ENCODE results near the gene TRPM6. TPM values are rescaled to one million over a fixed set of nuclear protein-coding genes. Genes with fewer than 3 reads are reported as not detected.

TRPM6 gene
- total RNA-seq, 1 donor from 2014 or later: 1.7 TPM

DNA sequence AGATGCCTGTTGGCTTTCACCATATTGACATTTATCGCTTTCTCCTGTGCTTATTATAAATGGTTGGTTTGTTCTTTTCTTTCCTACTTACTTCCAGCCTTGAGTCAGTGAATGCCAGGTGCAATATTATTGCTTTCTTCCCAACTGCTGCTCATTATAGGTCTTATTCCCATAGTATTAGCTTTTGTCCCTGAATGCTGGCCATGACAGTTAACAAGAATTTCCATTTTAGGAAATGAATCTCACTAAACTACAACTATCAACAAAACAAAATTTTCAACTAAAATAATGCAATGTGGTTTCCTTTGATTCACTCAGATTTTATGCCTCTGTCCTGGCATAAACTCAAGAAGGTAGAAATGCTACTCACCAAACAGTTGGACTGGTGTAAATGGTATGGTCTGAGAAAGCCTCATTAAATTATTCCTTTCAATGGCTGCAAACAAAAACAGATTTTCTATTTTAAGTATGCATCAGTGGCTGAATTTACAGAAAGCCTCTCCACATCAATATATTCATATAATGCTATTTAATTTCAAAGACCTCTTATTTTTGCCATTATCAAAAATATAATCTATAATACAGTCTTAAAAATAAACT, 145.4 kb downstream of the TRPM6 start:
- DNase-seq: no peak
- H3K36me3 Mint-ChIP-seq (ENCODE audit: unreplicated experiment): no peaks in the 10 kb centered on the region
- H3K4me1 Mint-ChIP-seq (ENCODE audit: low read depth, unreplicated experiment): peaks cover 2% of the 10 kb centered on the region
- no peaks in the 10 kb centered on the region for H3K9me3 Mint-ChIP-seq (ENCODE audit: unreplicated experiment)
- H3K27me3 Mint-ChIP-seq (ENCODE audit: unreplicated experiment): no peaks in the 10 kb centered on the region
- no peak overlapping the region for H3K4me3 Mint-ChIP-seq (ENCODE audit: unreplicated experiment)
- TF ChIP-seq, protein P1, sequence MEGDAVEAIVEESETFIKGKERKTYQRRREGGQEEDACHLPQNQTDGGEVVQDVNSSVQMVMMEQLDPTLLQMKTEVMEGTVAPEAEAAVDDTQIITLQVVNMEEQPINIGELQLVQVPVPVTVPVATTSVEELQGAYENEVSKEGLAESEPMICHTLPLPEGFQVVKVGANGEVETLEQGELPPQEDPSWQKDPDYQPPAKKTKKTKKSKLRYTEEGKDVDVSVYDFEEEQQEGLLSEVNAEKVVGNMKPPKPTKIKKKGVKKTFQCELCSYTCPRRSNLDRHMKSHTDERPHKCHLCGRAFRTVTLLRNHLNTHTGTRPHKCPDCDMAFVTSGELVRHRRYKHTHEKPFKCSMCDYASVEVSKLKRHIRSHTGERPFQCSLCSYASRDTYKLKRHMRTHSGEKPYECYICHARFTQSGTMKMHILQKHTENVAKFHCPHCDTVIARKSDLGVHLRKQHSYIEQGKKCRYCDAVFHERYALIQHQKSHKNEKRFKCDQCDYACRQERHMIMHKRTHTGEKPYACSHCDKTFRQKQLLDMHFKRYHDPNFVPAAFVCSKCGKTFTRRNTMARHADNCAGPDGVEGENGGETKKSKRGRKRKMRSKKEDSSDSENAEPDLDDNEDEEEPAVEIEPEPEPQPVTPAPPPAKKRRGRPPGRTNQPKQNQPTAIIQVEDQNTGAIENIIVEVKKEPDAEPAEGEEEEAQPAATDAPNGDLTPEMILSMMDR (IDR thresholded peaks at IDR 0.05; ENCODE audit: partially characterized antibody, unreplicated experiment): no peak
- no peak overlapping the region for H3K27ac Mint-ChIP-seq (ENCODE audit: unreplicated experiment)

DNA sequence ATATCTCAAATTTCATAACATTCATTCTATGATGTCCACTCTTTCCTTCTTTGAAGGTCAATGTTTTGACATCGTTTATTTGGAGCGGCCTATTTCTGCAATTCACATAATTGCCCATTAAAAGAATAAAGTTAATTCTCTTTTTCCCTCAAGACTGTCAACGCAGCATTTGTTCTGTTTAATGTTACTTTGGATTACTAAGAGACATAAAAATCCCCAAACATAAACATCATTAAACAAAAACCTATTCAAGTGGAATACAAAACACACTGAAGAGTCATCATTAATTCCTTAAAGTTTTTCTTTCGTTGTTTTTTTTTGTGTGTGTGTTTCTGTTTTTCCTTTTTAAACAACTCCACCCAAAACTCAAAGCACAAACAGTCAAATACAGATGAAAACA, 151.1 kb downstream of the TRPM6 start:
- Mint-ChIP-seq H3K4me1 (ENCODE audit: low read depth, unreplicated experiment) (no peaks in the 10 kb centered on the region), H3K27ac (ENCODE audit: unreplicated experiment) (no peak overlapping the region)

DNA sequence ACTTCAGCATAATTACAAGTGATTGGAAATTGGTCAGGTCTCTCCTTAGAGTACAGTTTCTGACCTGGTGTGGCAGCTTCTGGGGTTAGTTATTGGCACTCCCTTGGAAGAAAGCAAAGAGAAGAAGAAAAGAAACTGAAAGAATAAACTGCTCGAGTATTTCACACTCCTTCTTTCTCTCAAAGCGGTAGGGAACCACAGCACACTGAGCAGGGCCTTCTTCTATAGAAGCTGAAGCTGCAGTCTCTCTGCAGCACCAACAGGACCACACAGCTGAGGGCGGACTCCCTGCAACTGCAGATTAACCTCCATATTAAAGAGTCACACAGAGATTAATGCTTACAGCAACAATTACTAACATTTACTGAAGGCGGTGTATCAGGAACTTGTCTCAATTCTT, 152.0 kb downstream of the TRPM6 start:
- DNase-seq: no peak
- Mint-ChIP-seq H3K27ac (ENCODE audit: unreplicated experiment) (no peak overlapping the region), H3K9me3 (ENCODE audit: unreplicated experiment) (no peaks in the 10 kb centered on the region), H3K27me3 (ENCODE audit: unreplicated experiment) (no peaks in the 10 kb centered on the region), H3K36me3 (ENCODE audit: unreplicated experiment) (no peaks in the 10 kb centered on the region), H3K4me3 (ENCODE audit: unreplicated experiment) (no peak overlapping the region), H3K4me1 (ENCODE audit: low read depth, unreplicated experiment) (no peaks in the 10 kb centered on the region)
- TF ChIP-seq, protein P1 (IDR thresholded peaks at IDR 0.05; ENCODE audit: partially characterized antibody, unreplicated experiment): no peak

More for the DNA sequence above, 151.1 kb downstream of the TRPM6 start:
- no peak for DNase-seq
- TF ChIP-seq, protein P1 (IDR thresholded peaks at IDR 0.05; ENCODE audit: partially characterized antibody, unreplicated experiment): no peak
- no peaks in the 10 kb centered on the region for H3K9me3 Mint-ChIP-seq (ENCODE audit: unreplicated experiment)
- no peaks in the 10 kb centered on the region for H3K27me3 Mint-ChIP-seq (ENCODE audit: unreplicated experiment)
- no peak overlapping the region for H3K4me3 Mint-ChIP-seq (ENCODE audit: unreplicated experiment)
- no peaks in the 10 kb centered on the region for H3K36me3 Mint-ChIP-seq (ENCODE audit: unreplicated experiment)

DNA sequence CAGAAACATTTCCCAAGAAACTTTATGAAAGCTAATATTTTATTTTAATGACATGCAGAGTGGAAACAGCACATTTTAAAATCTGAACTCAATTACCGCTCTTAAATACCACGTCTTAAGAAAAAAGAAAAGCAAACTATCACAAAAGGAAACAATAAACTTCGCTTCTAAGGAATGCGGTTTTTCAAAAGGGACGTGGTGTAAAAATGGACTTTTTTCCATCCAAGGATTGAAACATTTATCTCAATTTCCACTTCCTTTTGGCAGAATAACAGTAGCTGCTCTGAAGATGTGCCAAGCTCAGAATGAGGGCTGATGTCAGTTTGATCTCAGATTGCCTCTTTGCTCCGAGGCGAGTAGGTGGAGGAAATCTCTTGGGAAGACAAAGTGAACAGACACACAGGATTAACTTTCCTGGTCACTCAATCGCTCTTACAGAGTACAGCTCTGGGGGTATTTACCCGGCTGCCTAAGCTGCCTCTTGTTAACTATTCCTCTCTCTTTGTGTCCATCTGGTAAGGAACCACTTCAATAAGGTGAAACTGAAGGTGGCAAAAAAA, 158.5 kb downstream of the TRPM6 start:
- Mint-ChIP-seq H3K27ac (ENCODE audit: unreplicated experiment) (no peak overlapping the region), H3K9me3 (ENCODE audit: unreplicated experiment) (no peaks in the 10 kb centered on the region), H3K4me1 (ENCODE audit: low read depth, unreplicated experiment) (peaks cover 7% of the 10 kb centered on the region), H3K36me3 (ENCODE audit: unreplicated experiment) (no peaks in the 10 kb centered on the region), H3K4me3 (ENCODE audit: unreplicated experiment) (no peak overlapping the region), H3K27me3 (ENCODE audit: unreplicated experiment) (no peaks in the 10 kb centered on the region)
- TF ChIP-seq, protein P1 (IDR thresholded peaks at IDR 0.05; ENCODE audit: partially characterized antibody, unreplicated experiment): no peak
- no peak for DNase-seq

DNA sequence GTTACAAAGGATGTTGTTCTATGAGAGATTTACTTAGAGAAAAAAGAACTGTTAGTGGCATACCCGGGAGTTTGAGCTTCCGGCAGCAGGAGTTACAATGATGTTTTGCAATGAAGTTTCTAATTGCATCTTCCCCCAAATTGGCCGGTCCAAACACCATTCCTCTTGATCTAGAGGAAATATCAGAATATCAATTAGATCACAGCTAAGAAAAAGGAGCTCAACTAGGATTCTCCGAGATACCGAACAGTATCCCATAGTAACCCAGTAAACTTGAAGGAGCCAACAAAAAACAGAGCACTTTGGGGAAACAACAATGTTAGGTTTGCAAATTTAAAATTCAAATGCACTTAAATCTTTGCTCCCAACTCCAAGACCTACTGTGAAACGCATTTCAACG, 159.5 kb downstream of the TRPM6 start:
- Mint-ChIP-seq H3K9me3 (ENCODE audit: unreplicated experiment) (no peaks in the 10 kb centered on the region), H3K4me1 (ENCODE audit: low read depth, unreplicated experiment) (peaks cover 7% of the 10 kb centered on the region), H3K27ac (ENCODE audit: unreplicated experiment) (no peak overlapping the region), H3K36me3 (ENCODE audit: unreplicated experiment) (no peaks in the 10 kb centered on the region), H3K4me3 (ENCODE audit: unreplicated experiment) (no peak overlapping the region), H3K27me3 (ENCODE audit: unreplicated experiment) (no peaks in the 10 kb centered on the region)
- no peak for DNase-seq
- TF ChIP-seq, protein P1 (IDR thresholded peaks at IDR 0.05; ENCODE audit: partially characterized antibody, unreplicated experiment): no peak

All from glutamatergic neuron (in vitro differentiated cells).